GM18520 (cell line): ENCODE measurements around the gene RASGRP4.

ENCODE experiments used
- ATAC-seq: cut with Tn5 transposase; IDR thresholded peaks from one replicate; pipeline ENCODE4 v1.9.1; 2021; ENCODE audit not compliant: unreplicated experiment

RASGRP4 gene

DNA sequence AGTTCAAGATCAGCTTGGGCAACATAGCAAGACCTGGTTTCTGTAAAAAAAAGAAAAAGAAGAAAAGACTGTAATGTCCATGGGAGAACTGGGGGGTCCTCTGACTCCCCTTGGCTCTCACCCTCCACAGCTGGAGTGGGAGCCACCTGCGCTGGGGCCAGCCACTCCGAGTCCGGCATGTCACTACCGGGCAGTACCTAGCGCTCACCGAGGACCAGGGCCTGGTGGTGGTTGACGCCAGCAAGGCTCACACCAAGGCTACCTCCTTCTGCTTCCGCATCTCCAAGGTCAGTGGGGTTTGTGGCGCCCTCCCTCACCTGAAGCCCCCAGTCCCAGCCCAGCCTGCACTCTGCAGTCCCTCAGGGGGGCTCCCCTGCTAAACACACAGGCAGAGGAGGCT, 22.2 kb upstream of the RASGRP4 start:
- no peak for ATAC-seq

DNA sequence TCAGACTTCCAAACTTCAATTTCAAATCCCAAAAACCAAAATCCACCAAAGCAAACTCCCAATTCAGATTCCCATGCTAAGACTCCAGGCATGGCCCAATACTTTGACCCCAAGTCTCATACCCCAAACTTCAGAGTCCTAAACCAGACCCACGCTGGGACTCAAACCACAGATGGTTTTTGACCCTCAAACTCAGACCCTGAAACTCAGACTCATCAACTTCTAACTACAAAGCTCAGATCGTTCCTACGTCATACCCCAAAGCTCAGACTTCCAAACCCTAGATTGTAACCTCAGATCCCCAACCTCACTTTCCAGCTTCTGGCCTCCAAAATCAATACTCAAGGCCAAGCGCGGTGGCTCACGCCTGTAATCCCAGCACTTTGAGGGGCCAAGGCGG, 19.3 kb upstream of the RASGRP4 start:
- ATAC-seq = no peak

DNA sequence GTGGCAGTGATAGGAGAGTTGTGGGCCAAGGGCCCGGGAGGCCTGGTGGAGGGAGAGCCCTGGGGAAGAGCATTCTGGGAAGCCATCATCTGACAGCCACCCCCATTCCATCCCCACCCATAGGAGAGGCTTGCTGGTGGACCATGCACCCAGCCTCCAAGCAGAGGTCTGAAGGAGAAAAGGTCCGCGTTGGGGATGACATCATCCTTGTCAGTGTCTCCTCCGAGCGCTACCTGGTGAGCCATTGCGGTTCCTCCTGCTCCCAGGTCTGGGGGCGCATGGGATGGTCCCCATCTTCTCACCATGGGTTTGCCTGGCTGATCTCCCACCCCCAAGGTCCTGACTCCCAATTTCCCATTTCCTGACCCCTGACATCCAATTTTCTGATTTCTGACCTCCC, 18.0 kb upstream of the RASGRP4 start:
- no peak for ATAC-seq

DNA sequence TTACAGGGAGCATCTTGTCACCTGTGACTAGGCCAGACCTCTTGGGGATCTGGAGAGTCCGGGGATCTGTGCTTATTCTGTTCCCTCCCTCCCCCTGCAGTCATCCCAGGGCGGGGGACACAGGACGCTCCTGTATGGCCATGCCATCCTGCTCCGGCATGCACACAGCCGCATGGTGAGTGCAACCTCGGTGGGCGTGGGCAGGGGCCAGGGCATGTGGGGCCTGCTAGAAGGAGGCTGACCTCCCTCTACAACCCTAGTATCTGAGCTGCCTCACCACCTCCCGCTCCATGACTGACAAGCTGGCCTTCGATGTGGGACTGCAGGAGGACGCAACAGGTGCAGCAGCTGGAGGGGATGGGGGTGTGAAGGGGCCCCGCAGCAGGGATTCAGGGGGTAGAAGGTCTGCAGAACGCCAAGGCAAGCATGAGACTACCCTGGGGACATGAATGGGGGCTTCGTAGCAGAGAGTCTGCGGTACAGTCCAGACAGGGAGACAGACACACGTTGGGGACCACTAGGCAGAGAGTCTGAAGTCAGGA, 17.5 kb upstream of the RASGRP4 start:
- ATAC-seq = no peak

DNA sequence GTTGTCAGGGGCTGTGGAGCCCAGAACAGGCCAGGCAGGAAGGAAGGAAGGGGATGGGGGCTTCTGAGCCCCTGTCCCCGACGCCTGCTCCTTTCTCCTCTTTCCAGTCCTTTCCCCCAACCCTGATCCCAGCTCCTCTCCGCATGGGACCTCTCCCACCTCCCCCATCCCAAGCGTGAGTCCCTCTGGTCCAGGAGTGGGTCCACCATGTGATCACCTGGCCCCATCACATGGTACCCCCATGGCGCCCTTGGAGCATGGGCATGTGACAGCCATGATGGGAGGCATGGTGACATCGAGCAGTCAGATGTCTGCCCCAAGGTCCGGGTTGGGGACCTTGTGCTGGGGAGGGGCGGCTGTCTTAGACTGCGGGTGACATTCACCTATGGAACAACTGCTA, 16.7 kb upstream of the RASGRP4 start:
- no peak for ATAC-seq

DNA sequence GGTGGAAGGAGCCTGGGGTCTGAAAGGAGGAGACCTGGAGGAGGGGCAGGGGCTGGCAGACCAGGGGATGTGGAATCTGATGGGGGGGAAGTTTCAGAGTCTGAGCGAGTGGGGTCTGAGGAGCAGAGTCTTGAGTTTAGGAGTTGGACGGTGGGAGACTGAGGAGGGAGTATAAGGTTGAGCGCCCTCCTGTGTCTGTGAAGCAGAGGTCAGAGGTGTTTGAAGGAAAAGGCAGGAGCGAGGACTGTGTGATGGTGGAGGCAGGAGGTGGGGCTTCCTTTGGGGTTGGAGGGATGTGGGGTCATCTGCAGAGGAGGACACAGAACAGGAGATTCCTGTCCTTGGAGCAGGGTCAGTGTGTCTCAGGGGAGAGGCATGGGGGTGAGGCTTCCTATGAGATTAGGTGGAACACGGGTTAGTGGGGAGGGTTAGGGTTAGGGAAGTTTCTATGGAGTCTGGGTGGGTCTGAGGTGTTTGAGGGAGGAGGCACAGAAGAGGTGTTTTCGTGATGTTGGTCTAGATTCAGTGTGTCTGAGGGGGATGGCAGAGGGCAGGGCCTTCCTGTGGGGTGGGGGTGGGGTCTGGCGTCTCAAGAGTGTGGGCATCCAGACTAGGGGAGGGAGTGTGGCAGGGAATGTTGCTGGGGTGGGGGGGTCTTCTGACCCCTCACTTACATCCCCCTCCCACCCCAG, 15.8 kb upstream of the RASGRP4 start:
- ATAC-seq = no peak

DNA sequence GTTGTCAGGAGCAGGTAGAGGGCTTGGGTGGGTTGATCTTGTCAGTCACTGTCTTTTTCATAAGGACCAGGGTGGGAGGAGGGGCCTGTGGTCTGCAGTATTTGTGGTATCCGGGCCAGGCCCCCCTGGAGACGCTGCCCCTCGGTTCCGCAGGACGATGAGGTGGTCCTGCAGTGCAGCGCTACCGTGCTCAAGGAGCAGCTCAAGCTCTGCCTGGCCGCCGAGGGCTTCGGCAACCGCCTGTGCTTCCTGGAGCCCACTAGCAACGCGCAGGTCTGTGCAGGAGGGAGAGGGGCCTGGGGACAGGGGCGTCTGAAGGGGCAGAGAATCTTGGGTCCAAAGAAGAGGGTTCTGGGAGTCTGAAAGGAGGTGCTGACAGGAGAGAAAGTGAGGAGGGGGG, 14.6 kb upstream of the RASGRP4 start:
- no peak for ATAC-seq

DNA sequence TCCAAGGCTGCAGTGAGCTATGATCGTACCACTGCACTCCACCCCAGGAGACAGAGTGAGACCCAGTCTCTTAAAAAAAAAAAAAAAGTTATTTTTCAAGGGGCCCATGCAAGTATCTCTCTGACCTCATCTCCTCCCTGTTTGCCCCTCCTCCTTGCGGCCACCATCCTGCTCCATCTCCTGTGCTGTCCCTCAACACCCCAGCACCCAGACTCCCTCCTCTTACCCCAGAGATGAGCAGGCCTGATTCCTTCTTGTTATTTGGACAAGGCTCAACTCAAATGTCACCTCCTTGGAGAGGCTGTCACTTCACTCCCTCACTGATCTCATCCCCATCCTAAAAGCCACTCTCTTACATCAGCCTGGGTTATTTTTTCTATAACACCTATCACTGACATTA, 11.9 kb upstream of the RASGRP4 start:
- no peak for ATAC-seq

DNA sequence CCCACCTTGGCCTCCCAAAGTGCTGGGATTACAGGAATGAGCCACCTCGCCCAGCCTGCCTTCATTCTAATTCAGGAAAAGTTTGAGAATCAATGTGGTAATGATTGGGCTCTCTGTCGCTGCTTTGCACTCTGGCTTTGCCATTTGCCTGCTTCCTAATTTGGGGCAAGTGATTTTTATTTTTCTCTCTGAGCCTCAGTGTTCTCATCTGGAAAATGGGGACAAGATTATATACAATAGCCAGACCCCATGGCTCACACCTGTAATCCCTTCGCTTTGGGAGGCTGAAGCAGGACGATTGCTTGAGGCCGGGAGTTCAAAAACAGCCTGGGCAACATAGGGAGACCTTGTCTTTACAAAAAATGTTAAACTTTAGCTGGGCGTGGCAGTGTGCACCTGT, 11.3 kb upstream of the RASGRP4 start:
- ATAC-seq = no peak

DNA sequence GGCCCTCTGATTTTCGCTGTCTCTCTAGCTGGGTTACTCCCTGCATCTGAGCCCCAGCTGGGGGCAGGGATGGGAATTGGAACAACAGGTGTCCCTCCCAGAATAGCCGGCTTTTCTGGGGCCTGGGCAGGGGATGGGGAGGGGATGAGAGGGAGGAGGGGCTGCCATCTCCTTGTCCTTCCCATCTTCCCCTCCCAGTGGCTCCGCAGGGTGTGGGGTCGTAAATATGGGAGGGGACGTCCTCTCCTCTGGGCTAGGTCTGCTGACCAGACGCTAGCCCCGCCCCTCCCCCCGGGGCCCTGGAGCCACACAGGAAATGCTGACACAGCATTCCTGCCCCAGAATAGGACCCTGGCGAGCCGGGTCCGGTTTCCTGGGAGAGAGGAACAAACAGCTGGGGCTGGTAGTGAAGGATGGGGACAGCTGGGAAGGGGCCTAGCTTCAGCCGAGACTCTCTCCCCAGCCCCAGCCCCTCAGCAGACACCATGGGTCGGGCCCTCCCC, 8.6 kb upstream of the RASGRP4 start:
- ATAC-seq = no peak

DNA sequence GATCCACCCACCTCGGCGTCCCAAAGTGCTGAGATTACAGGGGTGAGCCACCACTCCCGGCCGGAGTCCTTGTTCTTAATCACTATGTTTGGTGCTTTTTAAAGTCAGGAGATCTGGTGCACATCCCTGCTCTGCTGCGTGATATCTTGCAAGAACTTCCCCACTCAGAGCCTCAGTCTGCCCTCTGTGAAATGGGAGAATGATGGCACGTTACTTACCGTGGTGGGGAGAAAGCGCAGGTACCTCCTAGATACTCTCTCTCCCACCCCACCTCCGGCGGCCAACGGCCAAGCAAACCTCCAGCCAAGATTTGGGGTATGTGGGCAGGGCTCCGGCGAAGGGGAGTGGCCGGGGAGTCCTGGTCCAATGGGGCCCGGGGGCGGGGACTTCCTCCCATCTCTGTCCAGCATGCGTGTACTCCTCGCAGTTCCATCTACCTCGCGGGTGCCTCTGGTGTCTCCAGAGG, 7.3 kb upstream of the RASGRP4 start, which contains the start of gene RYR1:
Gene RYR1, plus strand, starts transcription at position 424 of the 466 bp plus-strand sequence. CDS start 139 bp downstream, outside the sequence.
- ATAC-seq = no peak

DNA sequence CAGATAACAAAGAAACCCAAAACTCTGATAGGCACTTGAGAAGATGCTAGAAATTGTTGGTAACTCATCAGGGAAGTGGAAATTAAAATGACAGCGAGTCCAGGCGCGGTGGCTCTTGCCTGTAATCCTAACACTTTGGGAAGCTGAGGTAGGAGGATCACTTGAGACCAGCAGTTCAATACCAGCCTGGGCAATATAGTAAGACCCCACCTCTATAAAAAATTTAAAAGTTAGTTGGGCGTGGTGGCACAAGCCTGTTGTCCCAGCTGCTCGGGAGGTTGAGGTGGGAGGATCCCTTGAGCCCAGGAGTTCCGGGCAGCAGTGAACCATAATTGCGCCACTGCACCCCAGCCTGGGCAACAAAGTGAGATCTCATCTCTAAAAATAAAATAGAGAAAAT, 4.9 kb upstream of the RASGRP4 start:
- ATAC-seq = no peak

DNA sequence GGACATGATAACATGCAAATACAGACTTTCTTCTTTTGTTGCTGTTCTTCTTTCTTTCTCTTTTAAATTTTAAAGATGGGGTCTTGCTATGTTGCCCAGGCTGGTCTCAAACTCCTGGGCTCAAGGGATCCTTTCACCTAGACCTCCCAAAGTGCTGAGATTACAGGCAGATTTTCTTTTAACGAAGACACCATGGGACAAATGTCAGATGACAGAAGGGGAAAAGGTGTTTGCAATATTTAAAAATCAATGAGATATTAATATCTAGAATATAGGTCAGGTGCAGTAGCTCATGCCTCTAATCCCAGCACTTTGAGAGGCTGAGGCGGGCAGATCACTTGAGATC, 3.8 kb upstream of the RASGRP4 start:
- ATAC-seq = no peak

DNA sequence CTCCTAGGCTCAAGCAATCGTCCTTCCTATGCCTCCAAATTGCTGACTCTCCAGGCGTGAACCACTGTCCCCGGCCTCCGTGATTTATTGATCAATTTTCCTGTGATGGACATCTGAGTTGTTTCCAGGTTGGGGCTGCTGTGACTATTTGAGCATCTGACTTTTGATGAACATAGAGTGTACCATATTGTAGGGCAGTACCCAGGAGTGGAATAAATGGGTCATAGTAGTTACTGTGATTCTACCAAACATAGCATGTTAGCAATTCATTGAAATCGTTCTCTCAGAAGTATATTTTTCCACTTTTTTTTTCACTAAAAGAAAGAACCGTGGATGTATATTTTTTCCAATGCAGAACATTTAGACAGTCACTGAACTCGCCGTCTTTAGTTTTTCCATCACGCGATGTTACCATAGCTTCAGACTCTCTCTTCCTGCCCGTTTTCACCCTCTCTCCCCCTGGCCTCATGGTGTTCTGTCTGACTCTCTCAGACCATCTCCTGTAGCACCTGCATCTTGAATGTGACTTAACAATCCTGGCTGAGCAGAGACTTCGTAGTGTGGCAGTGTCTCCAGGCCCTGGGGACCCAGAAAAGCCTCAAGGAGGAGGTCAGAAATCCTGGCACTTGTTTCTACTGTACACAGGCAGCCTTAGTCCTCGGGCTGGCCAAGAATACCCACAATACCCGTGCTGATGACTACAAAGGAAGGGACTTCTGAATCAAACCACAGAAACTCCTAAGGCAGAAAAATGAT, 3.2 kb upstream of the RASGRP4 start:
- no peak for ATAC-seq

DNA sequence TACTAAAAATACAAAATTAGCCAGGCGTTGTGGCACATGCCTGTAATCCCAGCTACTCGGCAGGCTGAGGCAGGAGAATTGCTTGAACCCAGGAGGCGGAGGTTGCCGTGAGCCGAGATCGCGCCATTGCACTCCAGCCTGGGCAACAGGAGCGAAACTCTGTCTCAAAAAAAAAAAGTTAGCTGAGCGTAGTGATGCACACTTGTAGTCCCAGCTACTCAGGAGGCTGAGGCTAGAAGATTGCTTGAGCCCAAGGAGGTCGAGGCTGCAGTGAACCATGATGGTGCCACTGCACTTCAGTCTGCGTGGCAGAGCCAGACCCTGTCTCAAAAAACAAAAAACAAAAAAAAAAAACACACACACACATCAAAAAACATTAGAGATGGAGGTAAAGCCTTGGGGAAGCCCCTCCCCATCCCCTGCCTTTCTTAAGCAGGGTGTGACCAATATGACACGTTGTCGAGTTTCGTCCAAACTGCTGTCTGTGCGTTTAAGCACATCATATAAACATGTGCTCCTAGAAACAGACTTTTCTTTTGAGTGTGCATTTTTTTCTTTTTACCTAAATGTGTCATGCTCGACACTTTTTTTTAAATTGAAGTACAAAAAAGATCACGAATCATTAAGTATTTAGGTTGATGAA, 1.1 kb upstream of the RASGRP4 start:
- peak; percentile 48 for ATAC-seq

DNA sequence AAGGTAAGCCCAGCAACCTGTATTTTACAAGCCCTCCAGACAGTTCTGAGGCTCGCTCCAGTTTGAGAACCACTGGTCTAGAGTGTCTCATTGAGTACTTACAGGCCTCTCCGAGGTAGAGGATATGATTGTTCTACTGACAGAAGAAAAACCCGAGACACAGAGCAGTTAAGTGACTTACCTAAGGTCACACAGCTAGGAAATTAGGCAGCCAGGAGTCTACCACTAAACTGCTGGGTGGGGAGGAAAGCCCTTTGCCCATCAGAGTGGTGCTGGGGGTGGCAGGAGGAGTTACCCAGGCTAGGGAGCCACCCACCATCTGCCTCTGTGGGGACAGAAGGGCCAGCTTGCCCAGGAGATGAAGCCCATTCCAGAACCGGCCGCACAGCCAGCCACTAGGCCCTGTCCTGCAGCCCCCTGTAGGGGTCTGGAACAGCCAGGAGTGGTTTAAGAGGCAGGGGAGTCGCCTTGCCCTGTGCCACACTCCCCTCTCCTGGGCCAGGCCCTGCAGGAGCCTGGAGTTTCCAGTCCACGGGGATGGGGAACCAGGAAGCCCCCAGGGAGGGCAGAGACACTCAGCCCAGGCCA, 703 bp downstream of the RASGRP4 start:
- no peak for ATAC-seq

DNA sequence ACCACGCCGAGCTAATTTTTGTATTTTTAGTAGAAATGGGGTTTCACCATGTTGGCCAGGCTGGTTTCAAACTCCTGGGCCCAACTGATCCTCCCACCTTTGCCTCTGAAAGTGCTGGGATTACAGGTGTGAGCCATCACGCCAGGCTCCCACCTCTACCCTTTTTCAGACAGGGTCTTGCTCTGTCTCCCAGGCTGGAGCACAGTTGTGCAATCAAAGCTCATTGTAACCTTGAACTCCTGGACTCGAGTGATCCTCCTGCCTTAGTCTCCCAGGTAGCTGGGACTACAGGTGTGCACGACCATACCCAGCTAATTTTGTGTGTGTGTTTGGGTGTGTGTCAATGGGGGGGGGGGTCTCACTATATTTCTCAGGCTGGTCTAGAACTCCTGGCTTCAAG, 1.7 kb downstream of the RASGRP4 start:
- no peak for ATAC-seq

DNA sequence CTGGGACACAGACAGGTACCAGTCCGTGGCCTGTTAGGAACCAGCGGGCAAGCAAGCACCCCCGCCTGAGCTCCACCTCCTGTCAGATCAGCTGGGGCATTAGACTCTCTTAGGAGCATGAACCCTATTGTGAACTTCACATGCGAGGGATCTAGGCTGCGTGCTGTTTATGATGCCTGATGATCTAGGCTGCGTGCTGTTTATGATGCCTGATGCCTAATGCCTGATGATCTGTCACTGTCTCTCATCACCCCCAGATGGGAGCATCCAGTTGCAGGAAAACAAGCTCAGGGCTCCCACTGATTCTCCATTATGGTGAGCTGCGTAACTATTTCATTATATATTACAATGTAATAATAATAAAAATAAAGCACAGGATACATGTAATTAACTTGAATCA, 3.6 kb downstream of the RASGRP4 start:
- ATAC-seq = no peak

DNA sequence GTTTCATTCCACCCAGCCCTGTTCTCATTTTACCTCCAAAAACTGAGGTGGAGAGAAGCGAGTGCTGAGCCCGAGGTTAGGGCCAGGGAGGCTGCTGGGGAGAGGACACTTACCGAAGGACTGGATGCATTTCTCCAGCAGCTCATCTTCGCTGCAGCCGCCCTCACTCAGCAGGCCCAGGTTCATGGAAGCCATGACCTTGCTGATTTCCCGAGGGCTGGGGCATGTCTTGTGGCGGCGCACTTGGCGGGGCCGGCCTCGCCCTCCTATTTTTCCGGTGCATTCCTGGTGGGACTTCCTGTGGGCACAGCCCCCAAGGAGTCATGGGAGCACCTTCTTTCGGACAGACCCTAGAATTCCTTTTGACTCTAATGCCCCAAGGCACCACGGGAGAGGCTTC, 4.2 kb downstream of the RASGRP4 start:
- no peak for ATAC-seq

DNA sequence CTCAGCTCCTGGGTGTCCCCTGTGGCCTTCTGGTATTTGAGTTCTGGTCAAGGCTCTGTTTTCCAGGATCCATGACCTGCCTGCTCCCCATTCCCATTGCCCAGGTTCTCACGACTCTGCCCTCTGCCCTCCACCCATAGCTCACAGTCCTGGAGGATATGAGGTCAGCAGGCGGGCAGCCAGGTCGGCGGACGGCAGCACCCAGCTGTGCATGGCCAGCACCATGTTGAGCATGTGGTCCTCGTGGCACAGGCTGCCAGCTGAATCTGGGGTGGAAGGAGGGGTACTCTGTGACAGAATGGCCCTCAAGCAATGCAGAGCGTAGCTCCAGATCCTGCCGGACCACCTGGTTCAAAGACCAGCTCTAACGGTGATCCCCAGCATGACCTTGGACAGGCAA, 5.1 kb downstream of the RASGRP4 start:
- ATAC-seq = no peak
